Activated CD8-positive, alpha-beta T cell treated with anti-CD3 and anti-CD28 coated beads, Interleukin-2, amount 10 ng/mL, durations not matched to agents 7 days and 5 days (primary cell): ENCODE measurements around the gene OSBPL7. TPM values are rescaled to one million over a fixed set of nuclear protein-coding genes. Genes with fewer than 3 reads are reported as not detected.
"Not testable (repeated sequence)": the region's sequence is repeated elsewhere in the genome, so short reads cannot be mapped to it uniquely, and the experiment has no call there.

Experiments
- ATAC-seq: fragments of 150-1000 bp; cut with Tn5 transposase; one replicate; pipeline ENCODE4 v1.10.0; 2021; ENCODE audit warnings: moderate library complexity
- CTCF ChIA-PET: fragments of 350-600 bp; sonication (Branson Sonifier 250); formaldehyde crosslinking; loops from one replicate; lab custom pipeline; 2021; ENCODE audit warnings: antibody characterized with exemption; lab: Charles Lee
- POLR2A ChIA-PET: fragments of 350-600 bp; sonication (Branson Sonifier 250); formaldehyde crosslinking; loops from one replicate; lab custom pipeline; 2021; ENCODE audit warnings: antibody characterized with exemption; lab: Charles Lee
- DNase-seq: peaks from one replicate; pipeline ENCODE4 v3.0.0-alpha.2; 2020
- H3K27ac Mint-ChIP-seq: one replicate; pipeline ENCODE4 v1.8.0; 2021; ENCODE audit warnings: mild to moderate bottlenecking, mixed read lengths
- H3K27me3 Mint-ChIP-seq: one replicate; pipeline ENCODE4 v1.8.0; 2021; ENCODE audit warnings: low read depth, mixed read lengths
- H3K36me3 Mint-ChIP-seq: one replicate; pipeline ENCODE4 v1.8.0; 2021; ENCODE audit warnings: low read depth, mixed read lengths
- H3K4me1 Mint-ChIP-seq: one replicate; pipeline ENCODE4 v1.8.0; 2021; ENCODE audit warnings: low read depth, mixed read lengths
- H3K4me3 Mint-ChIP-seq: one replicate; pipeline ENCODE4 v1.8.0; 2021; ENCODE audit warnings: mild to moderate bottlenecking, mixed read lengths
- H3K9me3 Mint-ChIP-seq: one replicate; pipeline ENCODE4 v1.8.0; 2022; ENCODE audit warnings: mixed read lengths; ENCODE audit not compliant: insufficient read depth
- total RNA-seq, 2 experiments: library from RNA; stranded (reverse); gene quantifications; one replicate each; pipeline ENCODE4 v1.2.3, GENCODE V29; 2021

Gene OSBPL7
- total RNA-seq, 2 experiments from 2014 or later = 33.0 to 33.6 TPM

DNA sequence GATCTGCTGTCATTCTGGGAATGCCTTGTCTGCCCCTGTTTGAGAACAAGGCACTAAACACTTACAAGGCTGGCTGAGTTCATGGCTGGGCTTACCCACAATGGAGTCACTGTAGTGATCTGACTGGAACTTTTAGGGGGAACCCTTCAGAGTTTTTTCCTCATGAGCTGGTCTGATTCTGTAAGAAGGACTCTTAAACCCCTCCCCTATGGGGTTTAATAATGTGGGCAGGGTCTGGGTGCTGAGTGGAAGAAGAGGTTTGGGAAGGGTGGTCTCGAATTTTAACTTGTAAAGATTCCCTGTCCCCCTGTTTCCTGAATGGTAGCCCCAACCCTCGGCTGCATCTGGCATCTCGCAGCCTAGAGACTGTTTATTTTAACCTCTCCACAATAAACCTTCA is 30.6 kb downstream of the OSBPL7 start:
- ChIA-PET CTCF (interaction anchor here (0.6 to 2.1 kb wide), 2 partner anchors 92 to 93 kb away, joined by 3 to 10 read pairs; no protein-coding TSS in a partner anchor), POLR2A (no interaction called here)
- Mint-ChIP-seq H3K36me3 (no peaks in the 10 kb centered on the region), H3K9me3 (no peaks in the 10 kb centered on the region), H3K4me3 (no peak overlapping the region), H3K4me1 (peaks cover 10% of the 10 kb centered on the region), H3K27ac (no peak overlapping the region), H3K27me3 (peaks cover 49% of the 10 kb centered on the region)
- ATAC-seq = no peak
- no peak for DNase-seq

DNA sequence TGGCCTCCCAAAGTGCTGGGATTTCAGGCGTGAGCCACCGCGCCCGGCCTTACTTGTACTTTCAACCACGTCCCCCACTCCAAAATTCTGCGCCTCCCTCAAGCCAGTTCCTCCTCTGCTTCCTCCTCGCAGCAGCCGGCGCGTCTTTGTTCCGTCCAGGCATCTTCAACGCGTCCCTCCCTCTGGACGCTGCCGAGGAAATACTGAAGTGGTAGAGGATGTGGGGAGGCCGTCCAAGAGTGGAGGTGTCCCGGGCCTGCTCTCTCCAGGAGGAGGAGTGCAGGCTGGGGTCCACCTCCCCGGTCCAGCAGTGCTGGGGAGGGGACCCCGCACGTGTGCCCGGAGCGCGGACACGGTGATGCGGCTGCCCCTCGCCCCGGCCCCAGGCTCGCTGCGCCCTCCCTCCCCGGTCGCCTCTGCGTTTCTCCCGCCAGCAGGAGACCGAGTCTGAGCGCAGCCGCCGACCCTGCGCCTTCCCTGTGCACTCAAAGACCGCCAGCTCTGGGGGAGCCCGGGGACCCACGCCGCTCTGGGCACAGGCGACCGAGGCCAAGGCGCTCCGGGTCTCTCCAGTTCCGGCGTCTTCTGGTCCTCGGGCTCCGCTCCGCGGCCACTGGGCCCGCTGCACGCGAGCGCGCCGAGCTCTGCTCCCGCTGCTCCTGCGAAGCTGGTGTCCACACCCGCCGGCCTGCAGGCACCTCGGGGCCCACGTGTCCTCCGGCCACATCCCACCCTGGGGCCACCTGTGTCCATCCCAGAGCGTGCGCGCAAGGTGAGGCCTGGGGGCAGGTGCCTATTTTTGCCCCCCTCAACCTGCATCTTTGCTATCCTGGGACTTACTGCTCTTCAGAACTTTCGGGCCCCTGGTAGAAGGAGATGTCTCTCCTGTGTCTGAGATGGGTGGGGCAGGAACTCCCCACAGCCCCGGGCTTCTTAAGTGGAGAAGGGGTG is 31.7 kb downstream of the OSBPL7 start:
- H3K27me3 Mint-ChIP-seq = peaks cover 48% of the 10 kb centered on the region
- ATAC-seq = peak; percentile 90
- CTCF ChIA-PET = interaction anchor here (0.6 to 2.1 kb wide), 21 partner anchors 20 to 145 kb away, joined by 3 to 16 read pairs (median 3); partner anchors contain the start of gene TBX21

GRCh38 chr17:47785538-47786123 is 36.0 kb downstream of the OSBPL7 start:
- ChIA-PET POLR2A (interaction anchor here (1.3 to 1.5 kb wide), 2 partner anchors 14 to 50 kb away, joined by 3 to 4 read pairs; no protein-coding TSS in a partner anchor), CTCF (interaction anchor here (0.8 to 1.6 kb wide), 4 partner anchors 16 to 122 kb away, joined by 3 to 6 read pairs (median 3); partner anchors contain the start of genes LRRC46 and MRPL10)
- H3K27ac Mint-ChIP-seq = no peak overlapping the region
- H3K4me3 Mint-ChIP-seq = no peak overlapping the region
- ATAC-seq (peak; percentile 62), DNase-seq (peak; percentile 72)
- H3K36me3 Mint-ChIP-seq = no peaks in the 10 kb centered on the region
- no peaks in the 10 kb centered on the region for H3K9me3 Mint-ChIP-seq
- peaks cover 50% of the 10 kb centered on the region for H3K27me3 Mint-ChIP-seq
- H3K4me1 Mint-ChIP-seq = peaks cover 9% of the 10 kb centered on the region

More for the DNA sequence above, 31.7 kb downstream of the OSBPL7 start:
- peak overlapping the region; percentile 57 for H3K4me3 Mint-ChIP-seq
- H3K9me3 Mint-ChIP-seq = no peaks in the 10 kb centered on the region
- H3K4me1 Mint-ChIP-seq = peaks cover 10% of the 10 kb centered on the region
- POLR2A ChIA-PET = no interaction called here
- H3K27ac Mint-ChIP-seq = no peak overlapping the region
- H3K36me3 Mint-ChIP-seq = no peaks in the 10 kb centered on the region
- peak; percentile 61 for DNase-seq

- ATAC-seq = no peak
- CTCF ChIA-PET = no interaction called here
- Mint-ChIP-seq H3K27me3 (peaks cover 44% of the 10 kb centered on the region), H3K27ac (no peak overlapping the region), H3K36me3 (no peaks in the 10 kb centered on the region), H3K9me3 (no peaks in the 10 kb centered on the region), H3K4me3 (no peak overlapping the region), H3K4me1 (no peaks in the 10 kb centered on the region)
- POLR2A ChIA-PET = no interaction called here
- DNase-seq = no peak
Observed at GRCh38 chr17:47781397-47781796, 40.2 kb downstream of the OSBPL7 start.

GRCh38 chr17:47778184-47778635 is 43.4 kb downstream of the OSBPL7 start:
- peaks cover 52% of the 10 kb centered on the region for H3K27me3 Mint-ChIP-seq
- H3K27ac Mint-ChIP-seq = no peak overlapping the region
- H3K4me1 Mint-ChIP-seq = no peaks in the 10 kb centered on the region
- no peaks in the 10 kb centered on the region for H3K36me3 Mint-ChIP-seq
- H3K4me3 Mint-ChIP-seq = no peak overlapping the region
- no peaks in the 10 kb centered on the region for H3K9me3 Mint-ChIP-seq
- CTCF ChIA-PET = interaction anchor here (1.4 kb wide), 1 partner anchor 10 kb away, joined by 3 read pairs; no protein-coding TSS in a partner anchor
- POLR2A ChIA-PET = no interaction called here
- DNase-seq (no peak), ATAC-seq (no peak)

GRCh38 chr17:47776330-47777197 is 45.0 kb downstream of the OSBPL7 start:
- Mint-ChIP-seq H3K36me3 (no peaks in the 10 kb centered on the region), H3K4me1 (no peaks in the 10 kb centered on the region), H3K27ac (no peak overlapping the region), H3K27me3 (peaks cover 49% of the 10 kb centered on the region), H3K9me3 (no peaks in the 10 kb centered on the region), H3K4me3 (no peak overlapping the region)
- ChIA-PET CTCF (interaction anchor here (0.7 to 1.4 kb wide), 5 partner anchors 11 to 113 kb away, joined by 3 to 4 read pairs (median 3); no protein-coding TSS in a partner anchor), POLR2A (no interaction called here)
- peak; percentile 60 for DNase-seq
- ATAC-seq = peak; percentile 89

- CTCF ChIA-PET = interaction anchor here (1.0 to 1.4 kb wide), 2 partner anchors 21 to 48 kb away, joined by 3 to 4 read pairs; no protein-coding TSS in a partner anchor
- Mint-ChIP-seq H3K27ac (no peak overlapping the region), H3K36me3 (peaks cover 1% of the 10 kb centered on the region), H3K27me3 (peaks cover 42% of the 10 kb centered on the region), H3K4me3 (no peak overlapping the region), H3K9me3 (no peaks in the 10 kb centered on the region), H3K4me1 (no peaks in the 10 kb centered on the region)
- POLR2A ChIA-PET = no interaction called here
- DNase-seq (no peak), ATAC-seq (no peak)
Observed at GRCh38 chr17:47774987-47775580, 46.5 kb downstream of the OSBPL7 start.

DNA sequence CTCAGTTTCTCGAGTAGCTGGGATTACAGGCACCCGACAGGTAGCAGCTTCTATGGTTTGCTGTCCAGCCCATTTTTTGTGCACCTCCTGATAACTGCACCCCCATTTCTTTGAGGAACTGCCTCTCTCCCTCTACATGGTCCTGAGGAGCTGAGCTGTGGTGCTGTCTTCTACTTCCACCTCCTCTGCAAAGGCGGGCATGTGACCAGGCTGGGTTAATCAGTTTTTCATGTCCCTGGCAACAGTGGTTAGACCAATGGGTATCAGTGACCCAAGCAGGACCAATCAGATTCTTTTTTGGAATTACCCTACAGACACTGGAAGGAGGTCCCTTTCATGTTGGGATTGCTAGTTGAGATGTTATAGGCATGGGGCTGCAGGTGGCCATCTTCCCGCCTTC is 47.3 kb downstream of the OSBPL7 start:
- ChIA-PET POLR2A (no interaction called here), CTCF (no interaction called here)
- peaks cover 1% of the 10 kb centered on the region for H3K36me3 Mint-ChIP-seq
- ATAC-seq (no peak), DNase-seq (no peak)
- H3K9me3 Mint-ChIP-seq = no peaks in the 10 kb centered on the region
- no peak overlapping the region for H3K27ac Mint-ChIP-seq
- no peak overlapping the region for H3K4me3 Mint-ChIP-seq
- H3K4me1 Mint-ChIP-seq = no peaks in the 10 kb centered on the region
- H3K27me3 Mint-ChIP-seq = peaks cover 41% of the 10 kb centered on the region

DNA sequence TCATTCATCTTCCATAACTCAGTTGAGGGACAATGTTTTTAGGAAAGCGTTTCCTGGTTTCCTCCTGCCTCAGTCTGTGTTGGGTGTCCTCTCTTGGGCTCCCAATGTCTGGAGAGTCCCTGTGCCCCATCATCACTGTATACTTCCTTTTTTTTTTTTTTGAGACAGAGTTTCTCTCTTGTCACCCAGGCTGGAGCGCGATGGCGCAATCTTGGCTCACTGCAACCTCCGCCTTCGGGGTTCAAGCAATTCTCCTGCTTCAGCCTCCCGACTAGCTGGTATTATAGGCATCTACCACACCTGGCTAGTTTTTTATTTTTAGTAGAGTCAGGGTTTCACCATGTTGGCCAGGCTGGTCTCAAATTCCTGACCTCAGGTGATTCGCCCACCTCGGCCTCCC is 47.9 kb downstream of the OSBPL7 start:
- H3K27me3 Mint-ChIP-seq = peaks cover 40% of the 10 kb centered on the region
- H3K4me3 Mint-ChIP-seq, POLR2A ChIA-PET, H3K9me3 Mint-ChIP-seq, ATAC-seq, H3K36me3 Mint-ChIP-seq, CTCF ChIA-PET, DNase-seq, H3K27ac Mint-ChIP-seq, H3K4me1 Mint-ChIP-seq: not testable (repeated sequence)

- Mint-ChIP-seq H3K4me3 (no peak overlapping the region), H3K4me1 (peaks cover 9% of the 10 kb centered on the region), H3K27me3 (peaks cover 22% of the 10 kb centered on the region), H3K36me3 (peaks cover 1% of the 10 kb centered on the region), H3K9me3 (peaks cover 5% of the 10 kb centered on the region), H3K27ac (no peak overlapping the region)
- ATAC-seq = no peak
- ChIA-PET CTCF (interaction anchor here (1.6 kb wide), 1 partner anchor 100 kb away, joined by 4 read pairs; no protein-coding TSS in a partner anchor), POLR2A (no interaction called here)
- no peak for DNase-seq
Observed at GRCh38 chr17:47763913-47764582, 57.5 kb downstream of the OSBPL7 start.
